OCI-LY3 (cell line): ENCODE measurements around the gene ASAP2.

ENCODE experiments used
- EZH2phosphoT487 ChIP-seq: fragments of 200-600 bp; shearing (Covaris generic); IDR thresholded peaks from 2 replicates; pipeline ENCODE4 v1.6.1; 2018; ENCODE audit warnings: antibody characterized with exemption, mixed run types, low read depth
- TF ChIP-seq, protein P1 (sequence below): fragments of 200-600, 300-600 bp; sonication (generic); IDR thresholded peaks from 2 replicates; pipeline ENCODE4 v1.5.1; 2014; ENCODE audit warnings: antibody characterized with exemption, low read length, low read depth

DNA sequence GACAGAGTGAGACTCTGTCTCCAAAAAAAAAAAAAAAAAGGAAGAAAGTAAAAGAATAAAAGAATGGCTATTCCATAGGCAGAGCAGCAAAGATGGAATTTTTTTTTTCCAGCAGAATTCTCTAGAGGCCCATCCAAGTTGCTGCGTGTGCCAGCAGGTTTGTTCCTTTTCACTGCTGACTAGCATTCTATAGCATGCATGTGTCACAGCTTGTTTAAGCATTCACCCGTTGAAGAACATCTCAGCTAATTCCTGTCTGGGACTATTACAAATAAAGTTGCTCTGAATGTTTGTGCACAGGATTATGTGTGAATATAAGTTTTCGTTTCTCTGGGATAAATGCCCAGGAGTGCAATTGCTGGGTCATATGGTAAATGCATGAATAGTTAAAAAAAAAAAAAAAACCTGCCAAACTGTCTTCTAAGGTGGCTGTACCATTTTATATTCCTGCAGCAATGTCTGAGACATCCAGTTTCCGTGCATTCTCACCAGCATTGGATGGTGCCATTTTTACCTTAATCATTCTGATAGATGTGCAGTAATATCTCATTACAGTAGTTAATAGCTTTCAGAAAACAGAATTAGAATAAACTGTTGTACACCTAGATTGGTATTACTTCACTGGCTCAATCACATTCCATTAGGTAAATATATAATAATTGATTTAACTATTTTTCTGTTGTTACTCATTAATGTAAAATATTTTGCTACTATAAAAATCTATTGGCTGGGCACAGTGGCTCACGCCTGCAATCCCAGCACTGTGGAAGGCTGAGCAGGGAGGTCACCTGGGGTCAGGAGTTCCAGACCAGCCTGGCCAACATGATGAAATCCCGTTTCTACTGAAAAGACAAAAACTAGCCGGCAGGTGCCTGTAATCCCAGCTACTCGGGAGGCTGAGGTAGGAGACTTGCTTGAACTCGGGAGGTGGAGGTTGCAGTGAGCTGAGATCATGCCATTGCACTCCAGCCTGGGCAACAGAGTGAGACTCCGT lies 47.5 kb upstream of the ASAP2 start:
- no peak for TF ChIP-seq EZH2phosphoT487
- TF ChIP-seq, protein P1, sequence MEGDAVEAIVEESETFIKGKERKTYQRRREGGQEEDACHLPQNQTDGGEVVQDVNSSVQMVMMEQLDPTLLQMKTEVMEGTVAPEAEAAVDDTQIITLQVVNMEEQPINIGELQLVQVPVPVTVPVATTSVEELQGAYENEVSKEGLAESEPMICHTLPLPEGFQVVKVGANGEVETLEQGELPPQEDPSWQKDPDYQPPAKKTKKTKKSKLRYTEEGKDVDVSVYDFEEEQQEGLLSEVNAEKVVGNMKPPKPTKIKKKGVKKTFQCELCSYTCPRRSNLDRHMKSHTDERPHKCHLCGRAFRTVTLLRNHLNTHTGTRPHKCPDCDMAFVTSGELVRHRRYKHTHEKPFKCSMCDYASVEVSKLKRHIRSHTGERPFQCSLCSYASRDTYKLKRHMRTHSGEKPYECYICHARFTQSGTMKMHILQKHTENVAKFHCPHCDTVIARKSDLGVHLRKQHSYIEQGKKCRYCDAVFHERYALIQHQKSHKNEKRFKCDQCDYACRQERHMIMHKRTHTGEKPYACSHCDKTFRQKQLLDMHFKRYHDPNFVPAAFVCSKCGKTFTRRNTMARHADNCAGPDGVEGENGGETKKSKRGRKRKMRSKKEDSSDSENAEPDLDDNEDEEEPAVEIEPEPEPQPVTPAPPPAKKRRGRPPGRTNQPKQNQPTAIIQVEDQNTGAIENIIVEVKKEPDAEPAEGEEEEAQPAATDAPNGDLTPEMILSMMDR, result no peak
